GM12875 (cell line): Measurements from ENCODE around the gene DNAJC4.

ENCODE experiments used
- H3K4me3 ChIP-seq: one replicate; pipeline ENCODE4 v1.5.1; 2011; ENCODE audit warnings: low read depth, low read length, control low read depth
- CTCF ChIP-seq: IDR thresholded peaks from 2 replicates; pipeline ENCODE4 v1.5.1; 2011; ENCODE audit warnings: low read depth, mild to moderate bottlenecking, control low read depth, inconsistent platforms, low read length, moderate library complexity, borderline replicate concordance; ENCODE audit not compliant: insufficient read depth

The DNAJC4 gene

GRCh38 chr11:64204080-64204440 is 26.3 kb upstream of the DNAJC4 start:
- H3K4me3 ChIP-seq: no peak overlapping the region
- TF ChIP-seq CTCF: no peak

GRCh38 chr11:64204464-64204989 is 25.8 kb upstream of the DNAJC4 start:
- TF ChIP-seq CTCF: peak; percentile 71
- no peak overlapping the region for H3K4me3 ChIP-seq

- H3K4me3 ChIP-seq: peak within 1 kb of the TSS; percentile 95
- no peak for TF ChIP-seq CTCF
These were observed 23.7 kb upstream of the DNAJC4 start, which contains the start of gene FERMT3 for GRCh38 chr11:64206457-64207255. Gene FERMT3, plus strand, starts transcription at chr11:64206721. Its CDS starts 644 bp downstream, at chr11:64207365.

- TF ChIP-seq CTCF: 0 out of 2 replicates have a peak, but pooled peaks have one; percentile 1
- peak overlapping the region; percentile 95 for H3K4me3 ChIP-seq
These were observed 22.9 kb upstream of the DNAJC4 start for GRCh38 chr11:64207256-64208085.

- H3K4me3 ChIP-seq: peak overlapping the region; percentile 95
- no peak for TF ChIP-seq CTCF
These were observed 22.1 kb upstream of the DNAJC4 start for GRCh38 chr11:64208086-64208795.

GRCh38 chr11:64208796-64209562 is 21.4 kb upstream of the DNAJC4 start:
- TF ChIP-seq CTCF: no peak
- no peak overlapping the region for H3K4me3 ChIP-seq
